Colonic mucosa (tissue), 4 donors: ENCODE data around the gene ARHGAP10. TPM values are rescaled to one million over a fixed set of nuclear protein-coding genes. Genes with fewer than 3 reads are reported as not detected.

ENCODE experiments used
- DNase-seq: peaks from one replicate; pipeline ENCODE4 v3.0.0-alpha.2; 2020
- H3K27ac ChIP-seq: fragments of 200-600 bp; one replicate; pipeline ENCODE4 v1.8.0; 2021
- H3K27me3 ChIP-seq: fragments of 200-600 bp; one replicate; pipeline ENCODE4 v1.8.0; 2021
- H3K36me3 ChIP-seq: fragments of 200-600 bp; one replicate; pipeline ENCODE4 v1.8.0; 2021
- H3K4me1 ChIP-seq: fragments of 200-600 bp; one replicate; pipeline ENCODE4 v1.8.0; 2021; ENCODE audit warnings: mild to moderate bottlenecking
- H3K4me3 ChIP-seq: fragments of 200-600 bp; one replicate; pipeline ENCODE4 v1.8.0; 2021
- H3K9ac ChIP-seq, 2 donors: one replicate each; pipeline ENCODE4 v1.7.0; 2013; ENCODE audit warnings: control low read depth in 2 of 2, low read depth in 2 of 2, low read length in 2 of 2
- H3K9me3 ChIP-seq: fragments of 200-600 bp; one replicate; pipeline ENCODE4 v1.8.0; 2021
- CTCF ChIP-seq: fragments of 200-600 bp; IDR thresholded peaks from one replicate; pipeline ENCODE4 v1.8.0; 2022; ENCODE audit warnings: antibody characterized with exemption, mild to moderate bottlenecking
- intact Hi-C: fragments of 100-400 bp; cut with DNase I; formaldehyde crosslinking; loops from one replicate; pipeline ENCODE4 v1.14.1; 2022
- total RNA-seq, 2 donors: library from RNA; stranded (reverse); fragmentation: NEBNext Ultra II Directional in 1 of 2; extraction: Animal tissue kit (Norgen Biotek cat#: 25700) in 1 of 2; gene quantifications; one replicate each; pipeline ENCODE4 v1.2.1, GENCODE V29; 2021
- donor health status: healthy.
- donor health status: DM: no; HTN: no; CAD: no.
- donor health status: DM: no; HTN: no; CAD: no.

The ARHGAP10 gene
- total RNA-seq, 2 donors from 2014 or later: 4.4 to 7.1 TPM

DNA sequence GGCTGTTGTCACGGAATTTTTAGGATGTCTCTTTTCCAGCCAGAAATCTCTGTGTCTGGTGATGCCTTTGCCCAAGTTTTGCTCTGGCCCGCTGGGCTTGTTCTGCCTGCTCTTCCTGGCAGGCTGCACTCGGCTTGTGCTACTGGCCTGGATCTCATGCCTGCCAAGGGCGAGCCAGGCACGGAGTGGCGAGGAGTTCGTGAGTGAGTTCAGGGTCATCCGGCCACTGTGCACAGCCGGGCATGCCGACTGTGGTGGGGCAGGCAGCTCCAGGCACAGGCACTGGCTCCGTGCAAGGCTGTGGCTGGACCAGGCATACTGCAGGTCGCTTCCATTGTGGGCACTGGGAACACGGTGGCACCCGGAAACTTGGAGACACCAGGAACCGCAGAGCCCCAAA lies 129.1 kb downstream of the ARHGAP10 start:
- no peaks in the 10 kb centered on the region for H3K36me3 ChIP-seq
- intact Hi-C loops: loop anchor here (10.0 kb wide), 1 partner anchor 246 kb away; the partner anchor contains the start of gene TMEM184C
- H3K9ac ChIP-seq: no peak overlapping the region
- H3K4me1 ChIP-seq: no peaks in the 10 kb centered on the region
- no peaks in the 10 kb centered on the region for H3K9me3 ChIP-seq
- no peak for TF ChIP-seq CTCF
- no peak overlapping the region for H3K4me3 ChIP-seq
- H3K27me3 ChIP-seq: no peaks in the 10 kb centered on the region
- DNase-seq: no peak
- H3K27ac ChIP-seq: no peak overlapping the region

- Histone ChIP-seq H3K9ac (no peak overlapping the region), H3K4me3 (no peak overlapping the region), H3K27me3 (no peaks in the 10 kb centered on the region), H3K4me1 (no peaks in the 10 kb centered on the region), H3K27ac (no peak overlapping the region), H3K36me3 (no peaks in the 10 kb centered on the region), H3K9me3 (no peaks in the 10 kb centered on the region)
- TF ChIP-seq CTCF: no peak
- no peak for DNase-seq
- intact Hi-C loops: loop anchor here (10.0 kb wide), 1 partner anchor 247 kb away; the partner anchor contains the start of gene TMEM184C
Observed at GRCh38 chr4:147862043-147862692, 130.3 kb downstream of the ARHGAP10 start.

GRCh38 chr4:147863111-147863747 lies 131.3 kb downstream of the ARHGAP10 start:
- Histone ChIP-seq H3K4me3 (no peak overlapping the region), H3K9me3 (no peaks in the 10 kb centered on the region), H3K9ac (no peak overlapping the region), H3K4me1 (no peaks in the 10 kb centered on the region), H3K27me3 (no peaks in the 10 kb centered on the region), H3K27ac (no peak overlapping the region), H3K36me3 (no peaks in the 10 kb centered on the region)
- intact Hi-C loops: loop anchor here (10.0 kb wide), 1 partner anchor 248 kb away; the partner anchor contains the start of gene TMEM184C
- no peak for TF ChIP-seq CTCF
- no peak for DNase-seq

- Histone ChIP-seq H3K4me3 (no peak overlapping the region), H3K27me3 (no peaks in the 10 kb centered on the region), H3K9ac (no peak overlapping the region), H3K27ac (no peak overlapping the region), H3K4me1 (no peaks in the 10 kb centered on the region), H3K9me3 (no peaks in the 10 kb centered on the region), H3K36me3 (no peaks in the 10 kb centered on the region)
- intact Hi-C loops: loop anchor here (10.0 kb wide), 1 partner anchor 249 kb away; the partner anchor contains the start of gene TMEM184C
- no peak for DNase-seq
- no peak for TF ChIP-seq CTCF
Observed at GRCh38 chr4:147863808-147864472, 132.1 kb downstream of the ARHGAP10 start.

- no peaks in the 10 kb centered on the region for H3K36me3 ChIP-seq
- DNase-seq: no peak
- intact Hi-C loops: loop anchor here (5.0 to 10.0 kb wide), 2 partner anchors 250 to 347 kb away; partner anchors contain the start of gene TMEM184C
- H3K9ac ChIP-seq: no peak overlapping the region
- H3K9me3 ChIP-seq: no peaks in the 10 kb centered on the region
- H3K4me1 ChIP-seq: no peaks in the 10 kb centered on the region
- no peaks in the 10 kb centered on the region for H3K27me3 ChIP-seq
- H3K4me3 ChIP-seq: no peak overlapping the region
- TF ChIP-seq CTCF: no peak
- no peak overlapping the region for H3K27ac ChIP-seq
Observed at GRCh38 chr4:147864607-147865006, 132.7 kb downstream of the ARHGAP10 start.
